HG03103 (cell line): ENCODE results near the gene GALNTL6.
"Not testable (repeated sequence)": the region's sequence is repeated elsewhere in the genome, so short reads cannot be mapped to it uniquely, and the experiment has no call there.

Source experiments
- ATAC-seq: cut with Tn5 transposase; IDR thresholded peaks from one replicate; pipeline ENCODE4 v1.9.1; 2021; ENCODE audit warnings: low read depth; ENCODE audit not compliant: unreplicated experiment

GALNTL6 gene

DNA sequence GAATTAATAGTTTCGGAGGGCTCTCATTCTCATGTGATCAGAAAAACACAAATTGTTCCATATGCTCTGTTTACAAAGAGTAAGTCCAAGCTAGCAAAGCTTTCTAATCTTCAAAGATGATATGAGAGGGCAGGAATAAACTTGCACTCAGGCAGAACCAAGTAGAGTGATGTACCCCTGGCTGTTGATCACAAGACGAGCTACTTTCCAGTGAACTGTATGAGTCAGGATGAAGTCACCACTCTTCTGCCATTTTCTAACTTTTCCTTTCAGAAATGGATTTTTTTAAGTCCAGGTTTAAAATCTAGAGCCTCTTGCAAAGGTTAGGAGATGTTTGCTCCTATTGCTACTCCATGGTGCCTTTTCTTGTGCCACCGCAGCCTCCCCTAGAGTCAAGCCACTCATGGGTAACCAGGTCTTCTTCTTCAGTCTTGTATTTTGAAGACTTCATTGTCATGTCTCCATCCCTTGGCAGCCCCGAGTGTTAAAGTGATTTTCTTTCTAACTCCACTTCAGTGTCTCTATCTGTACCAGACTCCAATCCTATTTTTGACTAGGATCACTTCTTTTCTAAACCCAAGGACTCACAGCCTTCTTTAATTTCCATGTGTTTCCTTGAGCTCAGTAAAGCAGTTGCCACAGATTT, 1183.5 kb downstream of the GALNTL6 start:
- ATAC-seq, result no peak

GRCh38 chr4:172997217-172997609, 1184.0 kb downstream of the GALNTL6 start:
- ATAC-seq, result no peak

DNA sequence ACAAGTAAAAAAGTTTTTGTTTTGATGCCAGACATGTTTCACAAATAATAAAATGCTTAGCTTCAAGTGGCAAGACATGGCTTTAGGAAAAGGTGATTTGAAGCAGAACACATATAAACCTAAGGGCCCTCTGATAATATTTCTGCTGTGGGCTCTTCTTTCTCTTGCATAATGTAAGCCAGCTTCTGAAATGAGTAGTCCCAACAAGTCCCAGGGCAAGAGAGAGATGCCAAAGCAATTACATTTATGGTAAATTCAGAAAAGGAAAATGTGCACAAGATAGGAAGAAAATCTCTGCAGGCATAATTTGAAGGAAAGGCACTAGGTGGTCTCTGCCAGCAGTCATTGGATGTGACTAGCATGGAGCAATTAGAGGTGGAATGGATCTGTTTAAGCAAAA, 1184.7 kb downstream of the GALNTL6 start:
- ATAC-seq, result no peak

DNA sequence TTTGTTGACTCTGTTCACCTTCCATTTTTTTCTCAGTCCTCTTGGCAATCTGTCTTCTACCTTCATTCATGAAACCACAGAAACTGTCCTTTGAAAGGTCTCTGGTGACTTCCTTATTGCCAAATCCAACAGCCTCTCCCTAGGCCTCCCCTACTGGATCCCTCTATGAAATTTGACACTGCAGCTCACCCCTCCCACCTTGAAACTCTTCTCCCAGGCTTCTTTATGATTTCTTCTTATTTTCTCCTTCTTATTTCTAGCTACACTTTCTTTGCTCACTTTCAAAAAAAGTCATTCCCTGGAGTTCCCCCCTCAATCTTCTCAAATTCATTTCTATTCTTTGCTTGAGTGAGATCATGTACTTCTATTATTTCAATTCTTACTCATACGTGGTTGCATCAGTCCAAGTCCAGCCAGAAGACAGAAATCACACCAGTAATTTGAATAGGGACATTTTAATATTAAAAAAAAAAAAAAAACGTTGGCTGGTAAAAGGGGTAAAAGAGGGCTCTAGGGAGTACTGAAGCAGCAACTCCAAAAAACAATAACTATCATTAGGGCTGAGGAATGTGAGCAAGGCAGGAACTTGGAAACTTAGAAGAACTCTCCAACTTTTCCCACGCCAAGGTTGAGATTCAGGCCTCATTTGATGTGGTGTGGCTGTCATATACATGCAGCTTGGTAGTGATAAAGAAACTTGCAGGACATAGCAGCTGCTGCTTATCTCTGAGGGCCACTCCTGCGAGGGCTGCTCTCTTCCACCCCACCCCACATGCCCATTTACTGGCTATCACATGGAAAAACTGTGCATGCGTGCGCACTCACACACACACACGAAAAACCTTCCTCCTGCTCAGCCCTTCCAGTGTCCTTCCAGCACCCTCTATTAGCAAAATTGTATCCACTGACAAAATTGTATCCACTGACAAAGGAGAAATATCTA, 1185.6 kb downstream of the GALNTL6 start:
- ATAC-seq, result no peak

- ATAC-seq, result no peak
Measured at GRCh38 chr4:173001571-173001970, 1188.4 kb downstream of the GALNTL6 start.

- no peak for ATAC-seq
Measured at GRCh38 chr4:173002830-173003561, 1189.8 kb downstream of the GALNTL6 start.

DNA sequence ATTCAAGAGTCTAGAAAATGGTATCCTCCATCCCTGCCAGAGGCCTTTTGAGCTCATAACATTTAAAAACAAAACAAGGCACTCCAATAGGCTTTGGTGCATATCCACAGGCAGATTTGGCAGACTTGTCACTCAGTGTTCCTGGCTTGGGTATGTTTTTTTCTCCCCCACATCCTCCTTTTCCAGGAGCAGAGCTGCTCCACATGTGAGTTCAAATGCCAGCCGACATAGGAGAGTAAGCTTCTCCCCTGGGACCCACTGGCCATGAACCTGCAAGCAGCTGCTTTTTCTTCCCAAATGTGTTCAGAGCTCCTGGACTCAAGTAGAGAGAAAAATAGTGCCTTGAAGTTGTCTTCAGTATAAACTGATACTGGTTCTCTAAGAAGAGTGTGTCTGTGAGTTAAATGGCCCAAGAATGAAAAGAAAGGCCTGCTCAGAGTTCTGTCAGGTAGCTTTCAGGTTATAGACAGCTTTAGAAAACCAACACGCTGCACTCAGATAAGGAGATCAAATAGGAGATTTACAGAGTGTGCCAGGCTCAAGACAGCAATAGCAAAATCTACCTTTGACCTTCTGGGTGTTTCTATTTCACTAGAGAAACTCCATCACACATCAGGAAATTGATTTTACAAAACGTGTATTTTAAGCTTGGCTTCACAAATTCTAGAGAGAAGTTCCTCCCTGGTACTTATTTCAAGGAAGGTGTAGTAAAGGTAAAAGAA, 1192.9 kb downstream of the GALNTL6 start:
- no peak for ATAC-seq

- no peak for ATAC-seq
Measured at GRCh38 chr4:173008436-173008835, 1195.2 kb downstream of the GALNTL6 start.

GRCh38 chr4:173009129-173009823, 1196.1 kb downstream of the GALNTL6 start:
- ATAC-seq, result no peak

DNA sequence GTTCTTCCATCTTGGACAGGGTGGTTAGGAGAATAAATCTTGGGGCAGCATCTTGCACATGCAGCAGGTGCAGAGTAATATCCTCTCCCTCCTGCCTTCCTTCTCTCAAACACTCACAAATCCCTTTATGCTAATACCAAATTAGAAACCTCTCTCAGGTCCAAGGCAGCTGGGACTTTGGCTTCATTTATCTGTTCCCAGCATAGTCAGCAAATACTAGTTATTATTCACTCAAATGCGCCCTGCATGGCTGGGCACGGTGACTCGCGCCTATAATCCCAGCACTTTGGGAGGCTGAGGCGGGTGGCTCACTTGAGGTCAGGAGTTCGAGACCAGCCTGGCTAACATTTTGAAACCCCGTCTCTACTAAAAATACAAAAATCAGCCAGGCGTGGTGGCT, 1199.4 kb downstream of the GALNTL6 start:
- no peak for ATAC-seq

DNA sequence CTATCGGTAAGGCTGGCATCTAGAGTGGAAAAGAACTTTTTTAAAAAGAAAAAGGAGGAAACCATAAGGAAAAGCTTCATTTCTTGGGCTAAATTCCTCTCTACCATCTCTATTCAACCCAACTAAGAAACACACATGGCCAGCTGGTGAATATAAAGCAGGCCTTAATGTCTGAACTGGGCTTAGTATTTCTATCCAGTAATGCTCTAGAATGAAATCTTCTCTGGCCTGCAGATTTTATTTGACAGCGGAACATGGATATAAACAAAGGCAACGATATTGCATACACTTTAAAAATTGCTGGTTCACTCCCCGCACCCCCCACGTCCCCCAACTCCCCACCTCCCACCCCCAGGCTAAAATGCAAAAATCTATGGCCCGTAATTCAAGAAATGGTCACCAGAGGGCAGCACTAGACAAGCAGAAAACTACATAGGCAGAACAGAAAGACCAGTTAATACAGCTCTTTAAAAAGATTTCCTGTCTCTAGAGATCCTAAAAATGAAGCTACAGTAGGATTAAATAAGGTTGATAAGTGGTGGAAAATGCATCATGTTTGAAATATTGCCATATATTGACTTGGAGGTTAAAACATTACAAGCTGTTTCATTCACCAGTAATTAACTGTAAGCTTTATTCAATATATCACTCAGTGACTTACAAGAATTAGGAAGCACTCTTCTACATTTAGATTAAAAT, 1200.2 kb downstream of the GALNTL6 start:
- ATAC-seq, result peak; percentile 61

- no peak for ATAC-seq
Measured at GRCh38 chr4:173014113-173014558, 1200.9 kb downstream of the GALNTL6 start.

DNA sequence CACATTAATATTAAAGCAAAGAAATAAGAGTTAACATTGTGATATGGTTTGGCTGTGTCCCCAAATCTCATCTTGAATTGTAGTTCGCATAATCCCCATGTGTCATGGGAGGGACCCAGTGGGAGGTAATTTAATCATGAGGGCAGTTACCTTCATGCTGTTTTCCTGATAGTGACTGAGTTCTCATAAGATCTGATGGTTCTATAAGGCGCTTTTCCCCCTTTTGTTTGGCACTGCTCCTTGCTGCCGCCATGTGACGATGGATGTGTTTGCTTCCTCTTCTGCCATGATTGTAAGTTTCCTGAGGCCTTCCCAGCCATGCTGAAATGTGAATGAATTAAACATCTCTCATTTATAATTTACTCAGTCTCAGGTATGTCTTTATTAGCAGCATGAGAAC, 1201.6 kb downstream of the GALNTL6 start:
- no peak for ATAC-seq

- no peak for ATAC-seq
Measured at GRCh38 chr4:173017802-173018201, 1204.6 kb downstream of the GALNTL6 start.

DNA sequence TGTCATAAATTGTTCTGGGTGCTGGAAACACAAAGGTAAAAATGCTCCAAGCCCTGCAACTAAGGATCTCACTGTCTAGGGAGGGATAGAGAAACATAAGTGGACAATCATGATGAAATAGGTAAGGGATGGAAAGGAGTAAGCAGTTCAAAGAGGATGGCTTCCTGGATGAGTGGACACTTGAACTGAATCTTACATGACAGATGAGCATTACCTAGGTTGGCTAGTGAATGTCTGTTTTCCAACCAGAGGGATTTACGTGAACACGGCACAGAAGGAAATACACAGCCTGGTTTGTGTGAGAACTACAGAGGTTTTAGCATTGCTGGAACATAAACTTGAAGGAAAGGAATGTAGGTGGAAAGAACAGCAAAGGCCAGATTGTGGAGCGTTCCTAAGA, 1205.2 kb downstream of the GALNTL6 start:
- ATAC-seq, result no peak

- ATAC-seq, result no peak
Measured at GRCh38 chr4:173019664-173020063, 1206.5 kb downstream of the GALNTL6 start.

- ATAC-seq, result not testable (repeated sequence)
Measured at GRCh38 chr4:173021746-173022573, 1208.8 kb downstream of the GALNTL6 start.

DNA sequence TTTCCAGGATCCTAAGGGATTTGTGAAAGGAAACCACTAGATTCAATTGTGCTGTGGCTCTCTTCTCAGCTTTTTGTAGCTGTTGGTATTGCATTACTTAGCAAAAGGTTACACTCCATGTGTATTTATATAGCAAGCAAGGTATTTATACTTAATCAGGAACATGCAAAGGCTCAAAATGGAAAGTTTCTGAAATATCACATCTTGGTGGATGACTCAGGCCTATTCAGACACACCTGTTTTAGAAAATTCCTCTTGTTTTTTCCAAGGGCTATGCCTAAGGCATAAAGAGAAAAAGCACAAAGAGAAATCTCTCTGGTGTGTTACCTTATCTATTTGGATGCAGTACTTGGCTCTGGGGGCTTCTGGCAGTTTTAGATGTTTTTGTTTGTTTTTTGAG, 1211.0 kb downstream of the GALNTL6 start:
- ATAC-seq, result no peak
